RWPE2 (cell line): ENCODE measurements around the gene CACNB1.
A peak's percentile ranks its signal among the peaks of the same experiment; 100 is the strongest.

Experiments used
- ATAC-seq: fragments of 200-7000 bp; cut with Tn5 transposase; 3 replicates; pipeline ENCODE4 v1.9.1; 2021; ENCODE audit warnings: low read depth
- DNase-seq: peaks from one replicate; pipeline ENCODE4 v3.0.0-alpha.2; 2020; ENCODE audit warnings: low spot score
- H3K27ac ChIP-seq: fragments of 450-650 bp; 2 replicates; pipeline ENCODE4 v1.5.1; 2017; ENCODE audit warnings: mild to moderate bottlenecking; ENCODE audit not compliant: poor library complexity, severe bottlenecking
- H3K27me3 ChIP-seq: fragments of 250-450 bp; sonication (Bioruptor Pico); 2 replicates; pipeline ENCODE4 v1.5.1; 2021; ENCODE audit warnings: mild to moderate bottlenecking, moderate library complexity; ENCODE audit not compliant: insufficient read depth, poor library complexity, severe bottlenecking
- H3K36me3 ChIP-seq: fragments of 250-450 bp; sonication (Bioruptor Pico); 2 replicates; pipeline ENCODE4 v1.5.1; 2020; ENCODE audit warnings: low read depth, mild to moderate bottlenecking, moderate library complexity
- H3K4me1 ChIP-seq: fragments of 250-450 bp; sonication (Bioruptor Pico); 2 replicates; pipeline ENCODE4 v1.5.1; 2021; ENCODE audit warnings: mild to moderate bottlenecking, moderate library complexity; ENCODE audit not compliant: insufficient read depth, poor library complexity, severe bottlenecking
- H3K4me3 ChIP-seq: fragments of 250-450 bp; sonication (Bioruptor Pico); 2 replicates; pipeline ENCODE4 v1.5.1; 2021; ENCODE audit warnings: mild to moderate bottlenecking, moderate library complexity; ENCODE audit not compliant: severe bottlenecking
- H3K9me3 ChIP-seq: fragments of 250-450 bp; sonication (Bioruptor Pico); 2 replicates; pipeline ENCODE4 v1.5.1; 2021; ENCODE audit warnings: mild to moderate bottlenecking, moderate library complexity; ENCODE audit not compliant: severe bottlenecking
- CTCF ChIP-seq: fragments of 450-650 bp; IDR thresholded peaks from one replicate; pipeline ENCODE4 v1.5.1; 2017; ENCODE audit warnings: mild to moderate bottlenecking, moderate library complexity; ENCODE audit not compliant: poor library complexity, severe bottlenecking

CACNB1 gene

GRCh38 chr17:39200957-39201510 is 3.6 kb upstream of the CACNB1 start:
- no peaks in the 10 kb centered on the region for H3K27me3 ChIP-seq
- H3K4me1 ChIP-seq = peaks cover 6% of the 10 kb centered on the region
- H3K9me3 ChIP-seq = no peaks in the 10 kb centered on the region
- DNase-seq = no peak
- no peak for TF ChIP-seq CTCF
- peaks cover 49% of the 10 kb centered on the region for H3K36me3 ChIP-seq
- ATAC-seq = no peak
- H3K4me3 ChIP-seq = peak overlapping the region; percentile 79
- H3K27ac ChIP-seq = peak overlapping the region; percentile 78

GRCh38 chr17:39200070-39200879 is 2.8 kb upstream of the CACNB1 start, which contains the start of gene RPL19:
TSS of gene RPL19 (plus strand) at chr17:39200283. CDS start at chr17:39200345, 62 bp downstream.
- no peak for TF ChIP-seq CTCF
- no peak for DNase-seq
- Histone ChIP-seq H3K27ac (peak within 1 kb of the TSS; percentile 78), H3K4me3 (peak within 1 kb of the TSS; percentile 79), H3K9me3 (no peaks in the 10 kb centered on the region), H3K4me1 (peaks cover 6% of the 10 kb centered on the region), H3K36me3 (peaks cover 48% of the 10 kb centered on the region), H3K27me3 (no peaks in the 10 kb centered on the region)
- 0 out of 3 replicates have a peak, but pooled peaks have one; percentile 24 for ATAC-seq

- Histone ChIP-seq H3K4me1 (peaks cover 6% of the 10 kb centered on the region), H3K27me3 (no peaks in the 10 kb centered on the region), H3K27ac (peak overlapping the region; percentile 78), H3K4me3 (peak overlapping the region; percentile 79), H3K9me3 (no peaks in the 10 kb centered on the region), H3K36me3 (peaks cover 43% of the 10 kb centered on the region)
- ATAC-seq (peak; percentile 24; the same call in 1 of the 3 replicates), DNase-seq (peak; percentile 85)
- TF ChIP-seq CTCF = no peak
Measured at GRCh38 chr17:39199820-39200069, 2.3 kb upstream of the CACNB1 start.

- H3K27ac ChIP-seq = peak overlapping the region; percentile 78
- H3K27me3 ChIP-seq = no peaks in the 10 kb centered on the region
- H3K36me3 ChIP-seq = peaks cover 39% of the 10 kb centered on the region
- ATAC-seq (no peak), DNase-seq (no peak)
- H3K4me1 ChIP-seq = peaks cover 6% of the 10 kb centered on the region
- no peak overlapping the region for H3K4me3 ChIP-seq
- no peak for TF ChIP-seq CTCF
- H3K9me3 ChIP-seq = no peaks in the 10 kb centered on the region
Measured at GRCh38 chr17:39198186-39198566, 707 bp upstream of the CACNB1 start.

GRCh38 chr17:39196808-39197291 is 619 bp downstream of the CACNB1 start:
- no peak for DNase-seq
- H3K4me1 ChIP-seq = peaks cover 5% of the 10 kb centered on the region

More at GRCh38 chr17:39196808-39197291, 619 bp downstream of the CACNB1 start:
- peak overlapping the region; percentile 64 for H3K4me3 ChIP-seq
- H3K27me3 ChIP-seq = no peaks in the 10 kb centered on the region
- ATAC-seq = peak; percentile 37
- H3K27ac ChIP-seq = peak overlapping the region; percentile 78
- no peaks in the 10 kb centered on the region for H3K9me3 ChIP-seq
- H3K36me3 ChIP-seq = peaks cover 37% of the 10 kb centered on the region
- no peak for TF ChIP-seq CTCF
